KG1 (cell line): Measurements from ENCODE around the gene STAM2.
"Not testable (repeated sequence)": the region's sequence is repeated elsewhere in the genome, so short reads cannot be mapped to it uniquely, and the experiment has no call there.

Experiments
- DNase-seq: peaks from one replicate; lab custom pipeline; 2025; lab: John Stamatoyannopoulos, UW

Gene STAM2

GRCh38 chr2:152106464-152106863, 69.1 kb downstream of the STAM2 start:
- no peak for DNase-seq

GRCh38 chr2:152103271-152103670, 72.3 kb downstream of the STAM2 start:
- no peak for DNase-seq

- DNase-seq = no peak
These were observed 74.6 kb downstream of the STAM2 start for GRCh38 chr2:152100961-152101360.

GRCh38 chr2:152099367-152100050, 76.1 kb downstream of the STAM2 start:
- DNase-seq = no peak

- DNase-seq = no peak
These were observed 76.8 kb downstream of the STAM2 start, which contains the start of gene CACNB4 for GRCh38 chr2:152098496-152099366. TSS of gene CACNB4 (minus strand) at chr2:152099044.

- no peak for DNase-seq
These were observed 77.6 kb downstream of the STAM2 start for GRCh38 chr2:152097801-152098495.

- DNase-seq = no peak
These were observed 78.2 kb downstream of the STAM2 start for GRCh38 chr2:152097290-152097800.

- DNase-seq = no peak
These were observed 80.4 kb downstream of the STAM2 start for GRCh38 chr2:152095146-152095545.

- no peak for DNase-seq
These were observed 81.5 kb downstream of the STAM2 start for GRCh38 chr2:152094014-152094413.

- no peak for DNase-seq
These were observed 82.1 kb downstream of the STAM2 start for GRCh38 chr2:152093464-152093863.

GRCh38 chr2:152092095-152092494, 83.5 kb downstream of the STAM2 start:
- no peak for DNase-seq

GRCh38 chr2:152090726-152091125, 84.8 kb downstream of the STAM2 start:
- DNase-seq = not testable (repeated sequence)

GRCh38 chr2:152089238-152089637, 86.3 kb downstream of the STAM2 start:
- DNase-seq = peak; percentile 26

- no peak for DNase-seq
These were observed 87.6 kb downstream of the STAM2 start for GRCh38 chr2:152088006-152088405.

- DNase-seq = no peak
These were observed 89.3 kb downstream of the STAM2 start for GRCh38 chr2:152086231-152086630.

- DNase-seq = no peak
These were observed 91.5 kb downstream of the STAM2 start for GRCh38 chr2:152084076-152084475.

GRCh38 chr2:152083202-152083875, 92.2 kb downstream of the STAM2 start:
- DNase-seq = no peak

GRCh38 chr2:152078662-152079061, 96.9 kb downstream of the STAM2 start:
- no peak for DNase-seq

- no peak for DNase-seq
These were observed 97.5 kb downstream of the STAM2 start for GRCh38 chr2:152078023-152078422.

- DNase-seq = no peak
These were observed 100.0 kb downstream of the STAM2 start for GRCh38 chr2:152075461-152076050.

GRCh38 chr2:152072011-152072410, 103.6 kb downstream of the STAM2 start:
- DNase-seq = no peak
